ENCODE results near the gene AFF2.

Gene AFF2

DNA sequence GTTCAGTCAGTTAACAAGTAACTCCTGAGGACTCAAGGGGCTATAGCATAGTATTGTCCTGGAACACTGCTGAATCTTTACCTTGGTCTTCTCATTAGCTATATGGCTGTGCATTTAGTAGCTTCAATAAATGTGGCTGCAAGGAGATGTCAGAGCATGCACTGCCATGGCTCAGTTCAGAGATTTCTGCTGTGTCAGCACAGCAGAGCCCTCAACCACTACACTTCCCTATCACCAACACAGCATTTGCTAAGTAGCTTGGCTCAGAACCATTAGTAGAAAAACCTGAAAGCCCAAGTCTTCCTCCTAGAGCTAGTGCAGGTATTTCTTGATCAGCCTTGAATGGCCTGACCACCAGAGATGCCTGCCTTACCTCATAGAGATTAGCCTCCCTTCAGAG, 538.6 kb downstream of the AFF2 start:
- Histone ChIP-seq H3K27me3 (ENCODE audit: insufficient read depth, low read depth) (no peaks in the 10 kb centered on the region), H3K36me3 (ENCODE audit: insufficient read depth) (no peaks in the 10 kb centered on the region), H3K9ac (no peak overlapping the region), H3K79me2 (ENCODE audit: insufficient read depth, low read depth) (no peaks in the 10 kb centered on the region), H4K20me1 (ENCODE audit: insufficient read depth) (no peaks in the 10 kb centered on the region), H3K4me1 (ENCODE audit: low read depth, poor library complexity, severe bottlenecking) (no peaks in the 10 kb centered on the region), H3K4me3 (IDR thresholded peaks at IDR 0.05; ENCODE audit: insufficient read depth, low read depth, low read length) (no peak overlapping the region), H2AFZ (ENCODE audit: low read depth) (no peak overlapping the region), H3K4me2 (no peak overlapping the region), H3K27ac (no peak overlapping the region)
- TF ChIP-seq CTCF (conservative IDR thresholded peaks at IDR 0.05; ENCODE audit: low read depth, low read length): no peak

GRCh38 chrX:149040873-149041535, 540.6 kb downstream of the AFF2 start:
- H3K4me2 ChIP-seq: no peak overlapping the region
- H3K9ac ChIP-seq: no peak overlapping the region
- H2AFZ ChIP-seq (ENCODE audit: low read depth): no peak overlapping the region
- no peak overlapping the region for H3K27ac ChIP-seq
- no peaks in the 10 kb centered on the region for H3K27me3 ChIP-seq (ENCODE audit: insufficient read depth, low read depth)
- H3K4me3 ChIP-seq (IDR thresholded peaks at IDR 0.05; ENCODE audit: insufficient read depth, low read depth, low read length): no peak overlapping the region
- H3K36me3 ChIP-seq (ENCODE audit: insufficient read depth): no peaks in the 10 kb centered on the region
- H4K20me1 ChIP-seq (ENCODE audit: insufficient read depth): no peaks in the 10 kb centered on the region
- TF ChIP-seq CTCF (conservative IDR thresholded peaks at IDR 0.05; ENCODE audit: low read depth, low read length): no peak
- H3K79me2 ChIP-seq (ENCODE audit: insufficient read depth, low read depth): no peaks in the 10 kb centered on the region
- H3K4me1 ChIP-seq (ENCODE audit: low read depth, poor library complexity, severe bottlenecking): no peaks in the 10 kb centered on the region

- no peak for TF ChIP-seq CTCF (conservative IDR thresholded peaks at IDR 0.05; ENCODE audit: low read depth, low read length)
- H3K4me2 ChIP-seq: no peak overlapping the region
- no peaks in the 10 kb centered on the region for H4K20me1 ChIP-seq (ENCODE audit: insufficient read depth)
- H3K27ac ChIP-seq: no peak overlapping the region
- no peaks in the 10 kb centered on the region for H3K36me3 ChIP-seq (ENCODE audit: insufficient read depth)
- H3K9ac ChIP-seq: no peak overlapping the region
- no peaks in the 10 kb centered on the region for H3K79me2 ChIP-seq (ENCODE audit: insufficient read depth, low read depth)
- H3K27me3 ChIP-seq (ENCODE audit: insufficient read depth, low read depth): no peaks in the 10 kb centered on the region
- H3K4me3 ChIP-seq (IDR thresholded peaks at IDR 0.05; ENCODE audit: insufficient read depth, low read depth, low read length): no peak overlapping the region
- no peaks in the 10 kb centered on the region for H3K4me1 ChIP-seq (ENCODE audit: low read depth, poor library complexity, severe bottlenecking)
- H2AFZ ChIP-seq (ENCODE audit: low read depth): no peak overlapping the region
Measured at GRCh38 chrX:149043401-149043800, 543.0 kb downstream of the AFF2 start.

DNA sequence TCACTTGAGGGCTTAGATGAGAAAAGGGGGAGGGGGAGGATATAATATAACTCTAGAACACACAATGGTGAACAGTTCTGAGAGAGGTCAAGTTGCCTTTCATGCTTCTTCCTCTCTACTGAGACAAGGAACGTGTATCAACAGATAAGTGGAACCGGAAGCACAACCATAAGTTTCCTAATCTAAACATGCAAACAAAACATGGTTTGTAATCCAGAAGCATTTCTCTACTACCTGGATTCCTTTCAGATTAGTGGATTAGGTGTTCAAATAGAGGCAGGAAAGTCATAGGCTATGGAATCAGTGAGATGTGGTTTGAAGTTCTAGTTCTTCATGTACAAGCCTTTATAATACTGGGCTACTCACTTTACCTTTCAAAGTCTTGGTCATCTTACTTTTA, 544.1 kb downstream of the AFF2 start:
- Histone ChIP-seq H2AFZ (ENCODE audit: low read depth) (no peak overlapping the region), H3K4me3 (IDR thresholded peaks at IDR 0.05; ENCODE audit: insufficient read depth, low read depth, low read length) (no peak overlapping the region), H3K4me2 (no peak overlapping the region), H3K27ac (no peak overlapping the region), H4K20me1 (ENCODE audit: insufficient read depth) (no peaks in the 10 kb centered on the region), H3K4me1 (ENCODE audit: low read depth, poor library complexity, severe bottlenecking) (no peaks in the 10 kb centered on the region), H3K36me3 (ENCODE audit: insufficient read depth) (no peaks in the 10 kb centered on the region), H3K27me3 (ENCODE audit: insufficient read depth, low read depth) (no peaks in the 10 kb centered on the region), H3K9ac (no peak overlapping the region), H3K79me2 (ENCODE audit: insufficient read depth, low read depth) (no peaks in the 10 kb centered on the region)
- no peak for TF ChIP-seq CTCF (conservative IDR thresholded peaks at IDR 0.05; ENCODE audit: low read depth, low read length)
